Activated CD4-positive, alpha-beta T cell treated with anti-CD3 and anti-CD28 coated beads for 36 hours (primary cell): ENCODE measurements around the gene ALDH9A1. TPM values are rescaled to one million over a fixed set of nuclear protein-coding genes. Genes with fewer than 3 reads are reported as not detected.
"Not testable (repeated sequence)": the region's sequence is repeated elsewhere in the genome, so short reads cannot be mapped to it uniquely, and the experiment has no call there.

Source experiments
- ATAC-seq: fragments of 200-7000 bp; cut with Tn5 transposase; one replicate; pipeline ENCODE4 v1.10.0; 2021; ENCODE audit warnings: mild to moderate bottlenecking, moderate library complexity
- CTCF ChIA-PET: fragments of 350-600 bp; sonication (Branson Sonifier 250); formaldehyde crosslinking; loops from one replicate; lab custom pipeline; 2021; ENCODE audit warnings: antibody characterized with exemption; lab: Charles Lee
- POLR2A ChIA-PET: fragments of 350-600 bp; sonication (Branson Sonifier 250); formaldehyde crosslinking; loops from one replicate; lab custom pipeline; 2021; ENCODE audit warnings: antibody characterized with exemption, inconsistent platforms; lab: Charles Lee
- DNase-seq: peaks from one replicate; pipeline ENCODE4 v3.0.0-alpha.2; 2020
- H3K27ac Mint-ChIP-seq: one replicate; pipeline ENCODE4 v1.8.0; 2021; ENCODE audit warnings: mixed read lengths
- H3K27me3 Mint-ChIP-seq: one replicate; pipeline ENCODE4 v1.8.0; 2021; ENCODE audit warnings: mixed read lengths
- H3K36me3 Mint-ChIP-seq: one replicate; pipeline ENCODE4 v1.8.0; 2021; ENCODE audit warnings: low read depth, mixed read lengths
- H3K4me1 Mint-ChIP-seq: one replicate; pipeline ENCODE4 v1.8.0; 2021; ENCODE audit warnings: mixed read lengths
- H3K4me3 Mint-ChIP-seq: one replicate; pipeline ENCODE4 v1.8.0; 2021; ENCODE audit warnings: mild to moderate bottlenecking, moderate library complexity, mixed read lengths
- H3K9me3 Mint-ChIP-seq: one replicate; pipeline ENCODE4 v1.8.0; 2021; ENCODE audit warnings: low read depth, mixed read lengths
- intact Hi-C, 2 experiments: fragments of 100-400 bp; cut with DNase I in 1 of 2; cut with micrococcal nuclease in 1 of 2; formaldehyde crosslinking; loops; one replicate each; pipeline versions ENCODE4 v1.14.2 to v1.15.1; 2022 to 2024; cut with DNase I, micrococcal nuclease
- total RNA-seq, 2 experiments: library from RNA; stranded (reverse); gene quantifications; one replicate each; pipeline ENCODE4 v1.2.3, GENCODE V29; 2021

The ALDH9A1 gene
- total RNA-seq, 2 experiments from 2014 or later = 29.0 to 37.6 TPM

GRCh38 chr1:165688046-165688445 lies 10.3 kb downstream of the ALDH9A1 start:
- peaks cover 56% of the 10 kb centered on the region for H3K36me3 Mint-ChIP-seq
- peaks cover 52% of the 10 kb centered on the region for H3K4me1 Mint-ChIP-seq

GRCh38 chr1:165686971-165687433 lies 11.4 kb downstream of the ALDH9A1 start:
- Mint-ChIP-seq H3K4me1 (peaks cover 48% of the 10 kb centered on the region), H3K27ac (peak overlapping the region; percentile 89), H3K9me3 (peaks cover 6% of the 10 kb centered on the region), H3K27me3 (no peaks in the 10 kb centered on the region), H3K36me3 (peaks cover 63% of the 10 kb centered on the region), H3K4me3 (peak overlapping the region; percentile 4)
- intact Hi-C loops = no loop called here
- ChIA-PET POLR2A (no interaction called here), CTCF (interaction anchor here (1.1 to 1.9 kb wide), 6 partner anchors 8 to 85 kb away, joined by 3 to 7 read pairs (median 4); partner anchors contain the start of genes ALDH9A1 and TMCO1)
- DNase-seq (peak; percentile 33), ATAC-seq (peak; percentile 55)

More at GRCh38 chr1:165688046-165688445, 10.3 kb downstream of the ALDH9A1 start:
- Mint-ChIP-seq H3K27ac (no peak overlapping the region), H3K9me3 (peaks cover 6% of the 10 kb centered on the region), H3K27me3 (no peaks in the 10 kb centered on the region), H3K4me3 (no peak overlapping the region)
- no peak for ATAC-seq
- intact Hi-C loops = no loop called here
- CTCF ChIA-PET = no interaction called here
- POLR2A ChIA-PET = no interaction called here
- DNase-seq = no peak

- ChIA-PET POLR2A (interaction anchor here (1.4 kb wide), 1 partner anchor 12 kb away, joined by 8 read pairs; the partner anchor contains the start of gene ALDH9A1), CTCF (interaction anchor here (0.7 to 1.9 kb wide), 7 partner anchors 9 to 84 kb away, joined by 3 to 7 read pairs (median 4); partner anchors contain the start of genes ALDH9A1 and TMCO1)
- peak overlapping the region; percentile 89 for H3K27ac Mint-ChIP-seq
- H3K27me3 Mint-ChIP-seq = no peaks in the 10 kb centered on the region
- ATAC-seq (peak; percentile 79), DNase-seq (no peak)
- peaks cover 41% of the 10 kb centered on the region for H3K4me1 Mint-ChIP-seq
- peaks cover 6% of the 10 kb centered on the region for H3K9me3 Mint-ChIP-seq
- H3K4me3 Mint-ChIP-seq = peak overlapping the region; percentile 4
- intact Hi-C loops = no loop called here
- H3K36me3 Mint-ChIP-seq = peaks cover 61% of the 10 kb centered on the region
Observed at GRCh38 chr1:165686121-165686970, 12.0 kb downstream of the ALDH9A1 start.

GRCh38 chr1:165683848-165684485 lies 14.4 kb downstream of the ALDH9A1 start:
- Mint-ChIP-seq H3K36me3 (peaks cover 69% of the 10 kb centered on the region), H3K27ac (no peak overlapping the region), H3K27me3 (no peaks in the 10 kb centered on the region), H3K4me3 (no peak overlapping the region), H3K9me3 (peaks cover 6% of the 10 kb centered on the region), H3K4me1 (peaks cover 42% of the 10 kb centered on the region)
- ChIA-PET CTCF (interaction anchor here (0.6 to 1.6 kb wide), 4 partner anchors 14 to 46 kb away, joined by 3 to 5 read pairs (median 3); partner anchors contain the start of gene ALDH9A1), POLR2A (no interaction called here)
- ATAC-seq (no peak), DNase-seq (no peak)
- intact Hi-C loops = no loop called here

GRCh38 chr1:165680773-165681172 lies 17.6 kb downstream of the ALDH9A1 start:
- H3K27ac Mint-ChIP-seq, H3K9me3 Mint-ChIP-seq, H3K27me3 Mint-ChIP-seq, DNase-seq, ATAC-seq, CTCF ChIA-PET, H3K4me3 Mint-ChIP-seq: not testable (repeated sequence)
- POLR2A ChIA-PET = interaction anchor here (0.6 kb wide), 1 partner anchor 14 kb away, joined by 3 read pairs; no protein-coding TSS in a partner anchor
- Mint-ChIP-seq H3K4me1 (peaks cover 28% of the 10 kb centered on the region), H3K36me3 (peaks cover 58% of the 10 kb centered on the region)
- intact Hi-C loops = loop anchor here in 1 of 2 experiments (2.0 kb wide), 1 partner anchor 18 kb away; no protein-coding TSS in a partner anchor

GRCh38 chr1:165680303-165680702 lies 18.1 kb downstream of the ALDH9A1 start:
- no peak for ATAC-seq
- H3K27me3 Mint-ChIP-seq = no peaks in the 10 kb centered on the region
- intact Hi-C loops = loop anchor here in 1 of 2 experiments (2.0 kb wide), 1 partner anchor 18 kb away; no protein-coding TSS in a partner anchor
- H3K4me1 Mint-ChIP-seq = peaks cover 24% of the 10 kb centered on the region
- CTCF ChIA-PET = no interaction called here
- H3K36me3 Mint-ChIP-seq = peaks cover 55% of the 10 kb centered on the region
- H3K27ac Mint-ChIP-seq = no peak overlapping the region
- no peak overlapping the region for H3K4me3 Mint-ChIP-seq
- POLR2A ChIA-PET = no interaction called here
- DNase-seq = no peak
- H3K9me3 Mint-ChIP-seq = no peaks in the 10 kb centered on the region

- H3K9me3 Mint-ChIP-seq = no peaks in the 10 kb centered on the region
- peaks cover 21% of the 10 kb centered on the region for H3K4me1 Mint-ChIP-seq
- H3K27me3 Mint-ChIP-seq = no peaks in the 10 kb centered on the region
- ATAC-seq (no peak), DNase-seq (no peak)
- ChIA-PET CTCF (interaction anchor here (1.2 kb wide), 1 partner anchor 78 kb away, joined by 4 read pairs; no protein-coding TSS in a partner anchor), POLR2A (no interaction called here)
- H3K4me3 Mint-ChIP-seq = no peak overlapping the region
- intact Hi-C loops = loop anchor here (2.0 to 5.0 kb wide), 2 partner anchors 17 to 82 kb away; no protein-coding TSS in a partner anchor
- peak overlapping the region; percentile 14 for H3K27ac Mint-ChIP-seq
- peaks cover 54% of the 10 kb centered on the region for H3K36me3 Mint-ChIP-seq
Observed at GRCh38 chr1:165679282-165680036, 18.9 kb downstream of the ALDH9A1 start.

GRCh38 chr1:165678509-165678908 lies 19.9 kb downstream of the ALDH9A1 start:
- POLR2A ChIA-PET = no interaction called here
- peak; percentile 66 for ATAC-seq
- intact Hi-C loops = loop anchor here in 1 of 2 experiments (5.0 kb wide), 1 partner anchor 81 kb away; no protein-coding TSS in a partner anchor

GRCh38 chr1:165675794-165676193 lies 22.6 kb downstream of the ALDH9A1 start:
- intact Hi-C loops = loop anchor here in 1 of 2 experiments (5.0 kb wide), 1 partner anchor 78 kb away; no protein-coding TSS in a partner anchor
- peaks cover 16% of the 10 kb centered on the region for H3K4me1 Mint-ChIP-seq
- ChIA-PET POLR2A (no interaction called here), CTCF (no interaction called here)
- H3K4me3 Mint-ChIP-seq = no peak overlapping the region
- peaks cover 48% of the 10 kb centered on the region for H3K36me3 Mint-ChIP-seq
- H3K27me3 Mint-ChIP-seq = no peaks in the 10 kb centered on the region
- no peak overlapping the region for H3K27ac Mint-ChIP-seq
- ATAC-seq (no peak), DNase-seq (no peak)
- no peaks in the 10 kb centered on the region for H3K9me3 Mint-ChIP-seq

More at GRCh38 chr1:165678509-165678908, 19.9 kb downstream of the ALDH9A1 start:
- no peak for DNase-seq
- Mint-ChIP-seq H3K36me3 (peaks cover 52% of the 10 kb centered on the region), H3K27ac (peak overlapping the region; percentile 52), H3K4me1 (peaks cover 16% of the 10 kb centered on the region), H3K4me3 (no peak overlapping the region), H3K27me3 (no peaks in the 10 kb centered on the region), H3K9me3 (no peaks in the 10 kb centered on the region)
- CTCF ChIA-PET = interaction anchor here (1.2 kb wide), 1 partner anchor 77 kb away, joined by 4 read pairs; no protein-coding TSS in a partner anchor

- ChIA-PET CTCF (interaction anchor here (0.7 kb wide), 1 partner anchor 89 kb away, joined by 4 read pairs; no protein-coding TSS in a partner anchor), POLR2A (no interaction called here)
- intact Hi-C loops = no loop called here
- Mint-ChIP-seq H3K9me3 (no peaks in the 10 kb centered on the region), H3K27me3 (no peaks in the 10 kb centered on the region), H3K27ac (no peak overlapping the region), H3K4me3 (no peak overlapping the region), H3K4me1 (peaks cover 16% of the 10 kb centered on the region), H3K36me3 (peaks cover 45% of the 10 kb centered on the region)
- no peak for DNase-seq
- no peak for ATAC-seq
Observed at GRCh38 chr1:165674599-165674998, 23.8 kb downstream of the ALDH9A1 start.
